GM19239 (cell line): ENCODE results near the gene SORBS2.
"Not testable (repeated sequence)": the region's sequence is repeated elsewhere in the genome, so short reads cannot be mapped to it uniquely, and the experiment has no call there.

Source experiments
- DNase-seq: peaks from one replicate; pipeline ENCODE4 v3.0.0; 2011; ENCODE audit warnings: low spot score; ENCODE audit not compliant: insufficient read length
- FAIRE-seq: peaks from 2 replicates; lab custom pipeline; 2011; peaks lifted over from hg19 to GRCh38; lab: Jason Lieb, UNC

The SORBS2 gene

DNA sequence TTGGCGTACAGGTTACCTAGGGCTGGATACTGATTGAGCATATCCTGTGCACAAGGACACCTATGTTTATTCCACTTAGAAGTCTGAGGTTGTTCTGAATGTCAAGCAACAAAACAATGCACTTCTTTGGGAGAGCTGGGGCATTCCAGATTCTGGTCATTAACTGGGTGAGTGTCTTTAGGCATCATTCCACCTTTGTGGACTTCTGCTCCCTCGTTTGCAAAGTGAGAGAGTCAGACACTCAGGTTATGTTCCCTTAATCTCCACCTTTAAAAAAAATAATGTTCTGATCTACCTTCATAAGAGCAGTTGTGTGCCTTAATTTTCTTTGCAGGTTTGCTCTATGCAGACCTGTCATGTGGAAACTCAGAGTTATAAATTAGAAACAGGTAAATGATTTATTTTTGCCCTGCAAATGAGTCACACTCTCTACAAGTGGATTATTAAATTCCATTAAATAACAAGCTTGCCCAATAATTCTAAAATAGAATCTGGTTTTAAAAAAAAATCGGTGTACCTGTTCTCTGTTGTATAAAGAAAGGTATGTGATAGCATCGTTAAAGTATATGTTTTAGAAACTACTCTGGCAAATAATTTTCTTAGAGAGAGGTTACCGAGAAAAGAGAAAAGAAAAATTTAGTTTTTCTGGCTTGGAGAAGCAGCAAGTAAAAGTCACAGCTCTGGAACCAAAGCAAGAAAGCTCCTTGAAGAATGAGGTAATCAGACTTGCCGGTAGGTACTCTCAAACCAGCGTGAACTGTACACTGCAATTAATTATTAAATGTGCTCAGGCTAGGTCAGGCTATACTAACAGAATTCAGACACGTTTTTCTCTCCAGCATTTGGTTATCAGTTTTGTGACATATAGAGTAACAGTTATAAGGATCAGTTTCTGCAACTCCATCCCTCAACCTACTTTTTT lies 93.2 kb downstream of the SORBS2 start:
- DNase-seq = no peak
- no peak for FAIRE-seq

DNA sequence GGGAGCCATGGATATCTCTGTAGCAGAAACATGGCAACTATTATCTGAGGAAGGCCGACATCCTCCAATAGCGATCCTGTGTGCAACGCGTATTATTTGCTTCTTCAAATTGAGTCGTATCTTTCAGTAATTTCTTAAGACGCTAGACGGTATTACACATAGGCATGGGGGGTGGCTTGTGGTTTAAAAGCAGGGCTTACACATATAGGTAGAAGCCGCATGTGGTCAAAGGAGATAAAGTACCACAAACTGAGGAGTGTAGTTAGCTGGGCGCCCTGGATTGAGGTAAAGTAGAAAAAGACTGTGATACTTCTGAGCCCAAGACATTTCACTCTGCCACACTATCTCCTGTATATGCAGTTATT lies 94.6 kb downstream of the SORBS2 start:
- FAIRE-seq (no peak), DNase-seq (no peak)

- FAIRE-seq (no peak), DNase-seq (no peak)
Measured at GRCh38 chr4:185716577-185717376, 95.2 kb downstream of the SORBS2 start.

- FAIRE-seq (no peak), DNase-seq (no peak)
Measured at GRCh38 chr4:185716141-185716551, 95.8 kb downstream of the SORBS2 start.

GRCh38 chr4:185714524-185714923 lies 97.5 kb downstream of the SORBS2 start:
- not testable (repeated sequence) for FAIRE-seq, DNase-seq

DNA sequence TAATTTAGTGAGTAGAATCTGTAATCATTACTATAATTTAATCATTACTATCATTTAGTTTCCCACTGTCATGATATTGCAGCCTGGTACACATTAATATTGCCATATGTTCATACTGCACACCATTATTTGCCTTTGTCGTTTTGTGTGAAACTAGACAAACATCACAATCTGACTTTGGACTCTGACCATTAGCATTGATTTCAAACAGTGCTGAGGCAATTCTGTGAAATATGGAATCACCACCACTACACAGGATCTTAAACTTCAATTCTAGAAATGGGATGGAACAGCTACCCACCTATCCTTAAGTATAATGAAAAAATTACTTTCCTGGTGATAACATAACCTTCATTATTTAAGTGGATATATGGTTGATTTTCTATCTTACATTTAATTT lies 98.3 kb downstream of the SORBS2 start:
- DNase-seq = no peak
- FAIRE-seq = no peak

DNA sequence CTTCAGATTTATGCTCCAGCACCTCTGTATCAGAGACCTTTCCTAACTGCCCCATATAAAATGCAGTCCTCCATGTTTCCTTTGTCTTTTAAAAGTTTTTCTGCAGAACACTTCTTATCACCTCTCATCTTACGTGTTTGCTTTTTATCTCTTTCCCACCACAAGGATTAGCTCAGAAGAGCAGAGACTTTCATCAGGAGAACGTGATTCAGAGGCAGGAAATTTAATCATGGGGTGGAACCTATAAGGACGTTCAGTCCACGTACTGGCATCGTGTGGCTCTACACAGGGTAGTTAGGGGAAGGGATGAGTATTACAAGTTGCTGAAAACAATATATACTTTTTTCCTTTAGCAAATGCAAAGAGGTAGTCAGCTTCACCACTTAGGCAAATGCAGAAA lies 98.7 kb downstream of the SORBS2 start:
- FAIRE-seq (no peak), DNase-seq (no peak)

GRCh38 chr4:185712350-185713024 lies 99.5 kb downstream of the SORBS2 start:
- DNase-seq (no peak), FAIRE-seq (no peak)

GRCh38 chr4:185711726-185712125 lies 100.3 kb downstream of the SORBS2 start:
- FAIRE-seq (no peak), DNase-seq (no peak)

- no peak for FAIRE-seq
Measured at GRCh38 chr4:185710487-185710995, 101.5 kb downstream of the SORBS2 start.

DNA sequence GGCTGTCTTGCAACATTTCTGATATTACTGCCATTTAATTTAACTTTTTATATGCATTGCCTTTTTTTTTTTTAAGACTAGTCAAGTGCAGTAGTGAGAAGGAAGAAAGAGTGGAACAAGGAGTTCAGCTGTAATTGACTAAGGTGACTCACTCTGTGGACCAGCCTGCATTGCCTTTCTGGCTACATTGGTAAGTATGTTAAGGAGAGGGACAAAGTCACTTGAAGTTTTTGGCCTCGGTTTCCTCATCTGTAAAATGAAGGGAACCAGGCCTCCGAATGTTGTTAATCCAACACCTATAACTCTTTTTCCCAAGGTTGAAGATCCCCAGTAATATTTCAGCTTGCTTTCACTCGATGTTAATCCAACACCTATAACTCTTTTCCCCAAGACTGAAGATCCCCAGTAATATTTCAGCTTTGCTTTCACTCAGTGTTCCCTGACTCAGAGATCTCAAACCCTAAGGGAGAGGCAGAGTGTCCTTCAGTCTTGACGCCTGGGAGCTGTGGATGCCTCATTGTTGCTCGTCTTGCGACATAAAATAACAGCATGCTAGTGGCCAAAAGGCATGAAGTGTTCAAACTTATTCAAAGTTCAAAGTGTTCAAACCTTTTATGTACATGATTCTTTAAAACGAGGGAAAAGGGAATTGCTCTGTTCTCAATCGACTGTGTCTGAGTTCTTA lies 102.0 kb downstream of the SORBS2 start:
- no peak for FAIRE-seq
- no peak for DNase-seq

More at GRCh38 chr4:185710487-185710995, 101.5 kb downstream of the SORBS2 start:
- DNase-seq = no peak

DNA sequence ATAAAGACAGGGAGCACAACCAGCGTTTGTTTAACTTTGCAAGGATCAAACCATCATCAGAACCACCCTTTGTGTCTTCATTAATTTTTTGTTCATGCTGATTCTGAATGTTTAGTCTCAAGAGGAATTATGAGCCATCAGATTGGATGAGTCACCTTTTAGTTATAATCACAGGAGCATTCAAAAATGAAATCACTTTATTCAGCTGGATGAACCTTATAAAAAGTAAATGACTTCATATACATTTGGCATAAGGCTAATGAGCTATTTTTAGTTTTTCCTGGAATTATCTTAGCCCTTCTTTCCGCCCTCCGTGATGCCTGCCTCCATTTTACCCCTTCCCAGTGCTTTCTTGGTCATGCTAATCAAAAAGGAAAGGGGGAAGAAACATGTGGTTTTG lies 103.6 kb downstream of the SORBS2 start:
- DNase-seq (no peak), FAIRE-seq (no peak)

DNA sequence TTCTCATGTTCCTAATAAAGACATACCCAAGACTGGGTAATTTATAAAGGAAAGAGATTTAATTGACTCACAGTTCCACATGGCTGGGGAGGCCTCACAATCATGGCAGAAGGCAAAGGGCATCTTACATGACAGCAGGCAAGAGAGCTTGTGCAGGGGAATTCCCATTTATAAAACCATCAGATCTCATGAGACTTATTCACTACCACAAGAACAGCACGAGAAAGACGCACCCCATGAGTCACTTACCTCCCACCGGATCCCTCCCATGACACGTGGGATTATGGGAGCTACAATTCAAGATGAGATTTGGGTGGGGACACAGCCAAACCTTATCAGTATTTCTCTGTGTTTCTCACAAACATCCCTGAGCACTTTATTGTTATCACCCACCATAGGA lies 104.4 kb downstream of the SORBS2 start:
- FAIRE-seq, DNase-seq: not testable (repeated sequence)

DNA sequence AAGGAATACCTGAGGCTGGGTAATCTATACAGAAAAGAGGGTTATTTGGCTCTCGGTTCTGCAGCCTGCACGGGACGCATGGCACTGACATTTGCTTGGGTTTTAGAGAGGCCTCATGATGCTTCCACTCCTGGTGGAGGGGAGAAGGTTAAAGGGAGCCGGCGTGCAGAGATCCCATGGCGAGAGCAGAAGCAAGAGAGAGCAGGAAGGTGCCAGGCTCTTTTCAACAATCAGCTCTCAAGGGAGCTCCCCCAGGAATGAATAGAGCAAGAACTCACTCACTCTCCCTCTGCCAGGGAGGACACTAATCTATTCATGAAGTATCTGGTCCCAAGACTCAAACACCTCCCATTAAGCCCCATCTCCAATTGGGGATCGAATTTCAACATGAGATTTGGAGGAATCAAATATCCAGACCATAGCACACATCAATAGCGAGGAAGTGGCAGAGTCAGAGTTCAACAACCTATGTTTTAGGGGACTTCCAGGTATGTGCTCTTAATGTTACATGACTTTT lies 109.8 kb downstream of the SORBS2 start:
- no peak for DNase-seq
- no peak for FAIRE-seq

DNA sequence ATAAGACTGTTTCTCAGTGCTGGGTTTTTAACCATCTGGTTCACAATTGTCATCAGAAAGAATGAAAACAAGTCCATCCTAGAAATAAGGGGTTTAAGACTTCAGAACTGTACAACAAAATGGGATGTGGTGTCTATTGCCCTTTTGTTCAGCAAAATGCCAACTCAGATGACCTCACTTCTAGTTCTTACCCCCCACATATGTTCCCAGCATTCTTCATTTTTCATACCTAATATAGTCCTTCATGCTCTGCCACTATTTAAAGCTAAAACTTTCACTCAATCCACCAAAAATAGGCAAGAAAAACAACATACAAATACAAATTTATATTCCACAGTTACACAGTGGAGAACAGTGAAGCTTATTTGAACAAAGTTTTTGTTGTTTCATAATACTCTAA lies 111.4 kb downstream of the SORBS2 start:
- DNase-seq (no peak), FAIRE-seq (no peak)

DNA sequence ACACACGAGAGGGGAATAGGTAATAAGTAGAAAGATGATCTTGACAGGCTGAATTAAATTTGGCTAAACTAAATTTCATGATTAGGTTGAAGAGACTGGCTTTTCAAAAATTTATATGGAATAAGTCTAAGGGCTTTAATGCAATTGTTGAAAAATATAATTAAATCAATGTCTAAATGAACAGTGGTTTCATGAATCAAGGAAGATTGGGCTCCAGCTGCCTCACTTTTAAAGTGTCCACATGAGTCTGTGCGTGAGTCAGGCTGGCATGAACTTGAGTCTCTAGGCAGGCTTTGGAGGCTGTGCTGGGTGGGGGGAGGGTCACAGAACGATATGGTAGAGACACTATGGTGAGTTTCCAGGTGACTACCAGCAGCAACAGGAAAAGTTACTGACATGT lies 111.9 kb downstream of the SORBS2 start:
- FAIRE-seq (no peak), DNase-seq (no peak)

- no peak for DNase-seq
- no peak for FAIRE-seq
Measured at GRCh38 chr4:185697488-185697887, 114.5 kb downstream of the SORBS2 start.

DNA sequence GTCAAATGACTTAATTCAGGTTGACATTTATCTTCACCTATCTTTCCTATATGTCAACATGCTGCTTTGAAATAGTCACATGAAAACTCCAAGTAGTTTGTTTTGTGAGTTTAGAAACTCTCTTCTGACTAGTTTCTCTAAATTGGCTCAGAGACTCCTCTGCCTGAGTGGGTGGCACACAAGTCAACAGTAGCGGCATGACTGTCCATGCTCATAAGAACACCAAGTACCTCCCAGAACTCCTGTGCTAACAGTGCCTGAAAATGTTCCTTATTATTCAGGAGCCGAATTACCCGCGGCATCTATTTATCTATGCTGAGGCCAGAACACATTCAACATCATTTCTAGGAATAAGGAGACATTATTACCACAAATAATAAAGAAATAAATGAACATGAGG lies 116.3 kb downstream of the SORBS2 start:
- DNase-seq (no peak), FAIRE-seq (no peak)

DNA sequence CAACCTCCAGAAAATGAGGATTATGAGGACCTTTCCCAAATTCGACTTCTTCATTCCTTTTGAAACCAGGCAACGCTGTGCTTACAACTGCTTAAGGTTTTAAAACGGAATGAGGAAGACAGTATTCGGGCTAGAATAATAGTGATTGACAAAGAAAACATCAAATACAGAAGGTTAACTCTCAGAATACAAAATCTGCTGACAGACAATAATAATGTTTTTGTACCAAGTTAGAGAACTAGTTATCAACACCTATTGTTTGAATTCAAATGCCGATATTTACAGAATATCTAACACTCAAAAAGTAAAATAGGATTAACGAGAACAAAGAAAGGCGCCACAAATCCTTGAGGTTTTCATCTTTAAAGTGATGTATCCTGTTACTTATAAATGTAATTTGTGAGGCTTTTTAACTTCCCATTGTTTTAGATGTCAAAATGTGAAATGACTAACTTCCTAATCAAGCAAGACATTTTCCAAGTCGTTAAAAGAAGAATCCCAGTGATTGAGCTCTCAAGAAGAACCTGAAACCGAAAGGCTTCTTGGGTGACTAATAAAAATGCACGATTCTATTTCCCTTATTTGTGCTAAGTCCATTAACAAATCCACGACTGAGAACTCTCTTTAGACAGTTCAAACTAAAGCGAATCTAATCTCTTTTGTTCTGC lies 118.3 kb downstream of the SORBS2 start:
- no peak for DNase-seq
- no peak for FAIRE-seq
